ENCODE measurements around the gene MRPS15. TPM values are rescaled to one million over a fixed set of nuclear protein-coding genes. Genes with fewer than 3 reads are reported as not detected.
"Not testable (repeated sequence)": the region's sequence is repeated elsewhere in the genome, so short reads cannot be mapped to it uniquely, and the experiment has no call there.

MRPS15 gene
- polyA plus RNA-seq, 1 experiment = 73.5 TPM

- ChIA-PET POLR2A (no interaction called here), CTCF (interaction anchor here (3.0 kb wide), 1 partner anchor 19 kb away, joined by 13 read pairs; no protein-coding TSS in a partner anchor)
- Histone ChIP-seq H3K9me3 (ENCODE audit: control insufficient read depth, insufficient read depth, low read length) (no peaks in the 10 kb centered on the region; the same call in 1 of the 2 replicates), H3K4me3 (ENCODE audit: low read depth, low read length) (no peak overlapping the region), H3K27me3 (ENCODE audit: control insufficient read depth, insufficient read depth, low read length) (peaks cover 12% of the 10 kb centered on the region), H3K27ac (ENCODE audit: low read depth, low read length) (no peak overlapping the region)
- no peak for DNase-seq (ENCODE audit: low read depth, low spot score)
- no peak for TF ChIP-seq CTCF (IDR thresholded peaks at IDR 0.05; ENCODE audit: low read depth, low read length)
Measured at GRCh38 chr1:36497207-36497606, 33.0 kb upstream of the MRPS15 start.

- H3K27ac ChIP-seq (ENCODE audit: low read depth, low read length) = no peak overlapping the region
- peaks cover 15% of the 10 kb centered on the region for H3K27me3 ChIP-seq (ENCODE audit: control insufficient read depth, insufficient read depth, low read length)
- H3K9me3 ChIP-seq (ENCODE audit: control insufficient read depth, insufficient read depth, low read length) = no peaks in the 10 kb centered on the region; the same call in 1 of the 2 replicates
- POLR2A ChIA-PET = no interaction called here
- TF ChIP-seq CTCF (IDR thresholded peaks at IDR 0.05; ENCODE audit: low read depth, low read length) = no peak
- CTCF ChIA-PET = no interaction called here
- H3K4me3 ChIP-seq (ENCODE audit: low read depth, low read length) = no peak overlapping the region
- no peak for DNase-seq (ENCODE audit: low read depth, low spot score)
Measured at GRCh38 chr1:36494971-36495370, 30.8 kb upstream of the MRPS15 start.

GRCh38 chr1:36493524-36493923 is 29.3 kb upstream of the MRPS15 start:
- TF ChIP-seq CTCF (IDR thresholded peaks at IDR 0.05; ENCODE audit: low read depth, low read length) = no peak
- no peak overlapping the region for H3K27ac ChIP-seq (ENCODE audit: low read depth, low read length)

GRCh38 chr1:36492491-36492890 is 28.3 kb upstream of the MRPS15 start:
- ChIA-PET POLR2A (no interaction called here), CTCF (no interaction called here)
- Histone ChIP-seq H3K4me3 (ENCODE audit: low read depth, low read length) (no peak overlapping the region), H3K27ac (ENCODE audit: low read depth, low read length) (no peak overlapping the region), H3K9me3 (ENCODE audit: control insufficient read depth, insufficient read depth, low read length) (no peaks in the 10 kb centered on the region; the same call in 1 of the 2 replicates), H3K27me3 (ENCODE audit: control insufficient read depth, insufficient read depth, low read length) (peaks cover 19% of the 10 kb centered on the region)
- DNase-seq (ENCODE audit: low read depth, low spot score) = no peak
- TF ChIP-seq CTCF (IDR thresholded peaks at IDR 0.05; ENCODE audit: low read depth, low read length) = no peak

More at GRCh38 chr1:36493524-36493923, 29.3 kb upstream of the MRPS15 start:
- H3K9me3 ChIP-seq (ENCODE audit: control insufficient read depth, insufficient read depth, low read length) = no peaks in the 10 kb centered on the region; the same call in 1 of the 2 replicates
- DNase-seq (ENCODE audit: low read depth, low spot score) = no peak
- peaks cover 15% of the 10 kb centered on the region for H3K27me3 ChIP-seq (ENCODE audit: control insufficient read depth, insufficient read depth, low read length)
- ChIA-PET CTCF (no interaction called here), POLR2A (no interaction called here)
- H3K4me3 ChIP-seq (ENCODE audit: low read depth, low read length) = no peak overlapping the region

GRCh38 chr1:36489258-36490051 is 25.3 kb upstream of the MRPS15 start:
- H3K27me3 ChIP-seq (ENCODE audit: control insufficient read depth, insufficient read depth, low read length) = peaks cover 25% of the 10 kb centered on the region
- H3K4me3 ChIP-seq (ENCODE audit: low read depth, low read length); H3K27ac ChIP-seq (ENCODE audit: low read depth, low read length); H3K9me3 ChIP-seq (ENCODE audit: control insufficient read depth, insufficient read depth, low read length); POLR2A ChIA-PET; DNase-seq (ENCODE audit: low read depth, low spot score); CTCF ChIA-PET: not testable (repeated sequence)
